Motor neuron (in vitro differentiated cells): ENCODE measurements around the gene UBALD1. TPM values are rescaled to one million over a fixed set of nuclear protein-coding genes. Genes with fewer than 3 reads are reported as not detected.

ENCODE experiments used
- ATAC-seq, 8 experiments: fragments of 200-7000 bp; cut with Tn5 transposase; replicated peaks in 6 of 8; 2 replicates each; pipeline ENCODE4 v1.8.0; 2021; ENCODE audit warnings: mild to moderate bottlenecking in 8 of 8, moderate library complexity in 8 of 8
- H3K27ac ChIP-seq, 2 donors: fragments of 250-450 bp; sonication (Bioruptor Pico); 2 replicates each; pipeline ENCODE4 v1.9.0; 2021; ENCODE audit warnings: antibody characterized with exemption in 2 of 2, mild to moderate bottlenecking in 2 of 2, moderate library complexity in 1 of 2
- H3K4me1 ChIP-seq, 2 donors: fragments of 250-450 bp; sonication (Bioruptor Pico); replicated peaks in 1 of 2; 2 replicates each; pipeline ENCODE4 v1.6.1; 2021; ENCODE audit warnings: antibody characterized with exemption in 2 of 2, mild to moderate bottlenecking in 2 of 2, moderate library complexity in 1 of 2
- H3K4me3 ChIP-seq, 5 donors: fragments of 250-450 bp; sonication (Bioruptor Pico); 2 replicates each; pipeline ENCODE4 v1.9.0; 2021; ENCODE audit warnings: antibody characterized with exemption in 5 of 5, mild to moderate bottlenecking in 5 of 5, moderate library complexity in 4 of 5
- WGBS, 10 experiments: fragments of 450-650 bp; shearing (Covaris generic); methylation state at CpG; one replicate each; pipeline ENCODE4 v1.0.0; 2022; 5-methylcytosine and 5-hydroxymethylcytosine counted together
- in situ Hi-C, 9 experiments: fragments of 400-800 bp; cut with MboI; loops; one replicate each; pipeline ENCODE4 v1.15.0; 2021; ENCODE audit warnings: low sequenced_read_pairs in 9 of 9, low pct_unique_long_range_greater_than_20kb in 2 of 9; ENCODE audit not compliant: unreplicated experiment in 9 of 9
- total RNA-seq, 8 experiments: library from RNA; unstranded; fragments of 300-600 nt; gene quantifications; 2 replicates each; pipeline versions ENCODE4 v1.2.3 to v1.2.4, GENCODE V29; 2022

UBALD1 gene
- total RNA-seq, 8 experiments from 2014 or later = 6.9 to 20.8 (median 11.3) TPM

- Histone ChIP-seq H3K27ac (no peak overlapping the region), H3K4me1 (peaks cover 6% of the 10 kb centered on the region in 2 donors), H3K4me3 (no peak overlapping the region)
- in situ Hi-C loops = no loop called here
- no CpG with 5 or more reads among the region's 45 CpGs for WGBS, 10 experiments
- ATAC-seq = peak in 2 of 8 experiments; percentile 2 to 9
Observed at GRCh38 chr16:4609200-4610010, 5.3 kb downstream of the UBALD1 start.

DNA sequence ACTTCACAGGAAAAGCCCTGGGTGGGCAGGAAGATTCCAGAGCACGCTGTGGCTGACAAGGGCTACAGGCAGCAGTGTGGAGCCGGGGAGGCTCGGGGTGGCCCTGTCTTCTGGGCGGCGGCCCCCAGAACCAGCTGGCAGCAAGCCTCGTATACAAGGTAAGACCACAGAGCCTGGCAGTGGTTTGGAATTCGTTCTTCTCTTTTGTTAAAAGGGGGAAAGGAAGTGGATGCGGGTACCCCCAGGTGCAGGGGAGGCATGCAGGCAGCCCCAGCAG lies 6.0 kb downstream of the UBALD1 start:
- Histone ChIP-seq H3K4me1 (peaks cover 6% of the 10 kb centered on the region in 2 donors), H3K27ac (no peak overlapping the region), H3K4me3 (no peak overlapping the region)
- no peak for ATAC-seq
- in situ Hi-C loops = no loop called here
- 50 to 100% (median 87%) methylated on average over 1 to 6 of the region's 8 CpGs; no CpG with 5 or more reads in 6 of the 10 experiments for WGBS, 10 experiments

GRCh38 chr16:4607841-4608703 lies 6.6 kb downstream of the UBALD1 start:
- no peak overlapping the region for H3K4me3 ChIP-seq
- H3K4me1 ChIP-seq = peaks cover under 1% of the 10 kb centered on the region in 2 donors
- whole genome bisulfite sequencing, 10 experiments = 100% methylated on average over 3 to 5 of the region's 22 CpGs; no CpG with 5 or more reads in 8 of the 10 experiments
- no peak for ATAC-seq
- H3K27ac ChIP-seq = no peak overlapping the region
- in situ Hi-C loops = no loop called here

GRCh38 chr16:4606354-4606753 lies 8.3 kb downstream of the UBALD1 start:
- peaks cover 7 to 12% of the 10 kb centered on the region in 2 donors for H3K4me1 ChIP-seq
- no peak overlapping the region for H3K4me3 ChIP-seq
- H3K27ac ChIP-seq = no peak overlapping the region
- in situ Hi-C loops = no loop called here
- no peak for ATAC-seq
- WGBS, 10 experiments = 77 to 100% (median 100%) methylated on average over 1 to 7 of the region's 9 CpGs; no CpG with 5 or more reads in 3 of the 10 experiments

DNA sequence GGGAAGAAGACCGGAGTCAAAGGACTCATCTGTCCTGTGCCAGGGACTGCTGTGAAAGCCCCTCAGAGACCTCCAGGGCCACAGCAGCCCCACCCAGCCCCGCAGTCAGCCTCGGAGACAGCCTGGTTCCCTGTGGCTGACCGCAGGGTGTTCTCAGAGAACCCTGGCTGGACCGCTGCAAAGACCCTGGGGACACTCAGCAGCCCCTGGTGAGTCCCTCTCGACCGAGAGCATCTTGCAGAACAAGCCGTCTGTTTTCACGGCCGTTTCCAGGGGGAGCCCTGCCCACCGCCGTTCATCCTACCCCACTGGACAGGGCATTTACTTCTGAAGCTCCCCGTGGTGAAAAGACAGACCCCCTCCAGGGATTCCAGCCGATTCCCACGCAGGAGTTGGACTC lies 10.3 kb downstream of the UBALD1 start:
- peak in 1 of 8 experiments; percentile 4 for ATAC-seq
- in situ Hi-C loops = no loop called here
- H3K27ac ChIP-seq = no peak overlapping the region
- WGBS, 10 experiments = 50 to 100% (median 83%) methylated on average over 1 to 3 of the region's 15 CpGs; no CpG with 5 or more reads in 5 of the 10 experiments
- no peak overlapping the region for H3K4me3 ChIP-seq
- peaks cover 10 to 14% of the 10 kb centered on the region in 2 donors for H3K4me1 ChIP-seq

DNA sequence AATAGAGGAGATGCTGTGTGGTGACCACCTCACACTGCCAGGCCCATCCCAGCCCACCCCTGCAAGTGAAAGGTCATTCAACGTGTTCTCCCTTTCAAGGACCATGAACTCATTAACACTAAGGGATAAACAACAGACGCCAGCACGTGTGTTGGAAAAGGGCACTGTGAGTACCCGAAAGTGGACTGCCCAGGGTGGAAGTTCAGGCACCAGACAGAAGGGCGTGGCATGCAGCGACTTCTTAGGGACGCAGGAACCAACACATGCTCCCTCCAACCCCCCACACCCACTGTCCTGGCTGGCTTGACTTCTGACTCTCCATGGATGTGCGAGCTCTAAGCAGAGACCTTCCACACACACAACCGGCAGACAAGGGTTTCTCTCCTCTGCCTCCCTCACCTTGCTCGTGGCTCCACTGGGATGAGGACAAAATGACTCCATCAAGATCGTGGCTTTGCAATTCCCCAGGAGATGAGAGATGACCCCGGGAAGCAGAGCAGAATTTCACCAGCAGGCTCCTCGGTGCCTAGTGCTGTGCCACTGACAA lies 11.0 kb downstream of the UBALD1 start:
- in situ Hi-C loops = no loop called here
- H3K4me3 ChIP-seq = no peak overlapping the region
- 64 to 100% (median 85%) methylated on average over 1 to 4 of the region's 13 CpGs; no CpG with 5 or more reads in 6 of the 10 experiments for WGBS, 10 experiments
- peaks cover 10 to 14% of the 10 kb centered on the region in 2 donors for H3K4me1 ChIP-seq
- no peak overlapping the region for H3K27ac ChIP-seq
- peak in 1 of 8 experiments; percentile 3 for ATAC-seq

DNA sequence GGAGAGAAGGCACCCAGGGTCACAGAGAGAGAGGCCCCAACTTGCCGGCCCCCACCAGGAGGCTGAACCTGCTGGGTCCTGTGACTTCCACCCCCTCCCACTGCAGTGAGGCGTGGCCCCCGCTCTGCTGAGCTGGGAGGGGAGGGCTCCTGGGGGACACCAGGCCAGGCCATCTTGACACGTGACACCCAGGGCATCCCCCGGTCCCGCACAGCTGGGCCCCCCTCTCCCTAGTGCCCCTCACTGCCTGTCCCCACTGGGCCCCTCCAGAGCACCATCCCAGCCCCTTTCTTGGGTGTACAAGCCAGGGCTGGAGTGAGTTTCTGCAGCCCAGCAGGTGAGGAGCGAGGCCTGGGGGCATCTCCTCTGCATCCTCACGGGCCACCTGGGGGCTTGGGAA lies 12.4 kb downstream of the UBALD1 start:
- Histone ChIP-seq H3K27ac (no peak overlapping the region), H3K4me1 (peaks cover 10 to 14% of the 10 kb centered on the region in 2 donors), H3K4me3 (no peak overlapping the region)
- in situ Hi-C loops = no loop called here
- 40 to 100% methylated on average over 1 of the region's 8 CpGs; no CpG with 5 or more reads in 8 of the 10 experiments for WGBS, 10 experiments
- ATAC-seq = peak in 6 of 8 experiments; percentile 4 to 48 (median 27)

DNA sequence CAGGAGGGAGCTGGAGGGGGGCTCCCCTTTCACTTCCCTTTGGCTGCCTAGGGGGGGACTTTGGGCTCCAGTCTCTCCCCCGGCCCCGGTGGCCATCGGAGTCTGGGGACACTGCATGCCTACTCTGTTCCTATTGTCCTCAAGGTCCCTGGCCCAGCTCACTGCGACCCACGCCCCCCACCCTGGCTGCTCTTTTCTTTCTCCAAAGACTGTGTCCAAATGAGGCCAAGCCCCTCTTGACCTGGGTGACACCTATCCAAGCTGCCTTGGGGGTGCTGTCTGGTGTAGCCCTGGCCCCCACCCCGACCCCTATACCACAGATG lies 12.9 kb downstream of the UBALD1 start:
- Histone ChIP-seq H3K4me3 (no peak overlapping the region), H3K27ac (no peak overlapping the region), H3K4me1 (peaks cover 10 to 14% of the 10 kb centered on the region in 2 donors)
- peak in 5 of 8 experiments; percentile 7 to 38 (median 34) for ATAC-seq
- in situ Hi-C loops = no loop called here
- WGBS, 10 experiments = 0% methylated on average over 1 of the region's 6 CpGs; no CpG with 5 or more reads in 9 of the 10 experiments

- WGBS, 10 experiments = 0 to 80% (median 67%) methylated on average over 1 to 17 of the region's 18 CpGs; no CpG with 5 or more reads in 2 of the 10 experiments
- peaks cover 10 to 14% of the 10 kb centered on the region in 2 donors for H3K4me1 ChIP-seq
- in situ Hi-C loops = no loop called here
- ATAC-seq = peak in 5 of 8 experiments; percentile 8 to 46 (median 26)
- no peak overlapping the region for H3K27ac ChIP-seq
- H3K4me3 ChIP-seq = no peak overlapping the region
Observed at GRCh38 chr16:4601036-4601863, 13.4 kb downstream of the UBALD1 start.

DNA sequence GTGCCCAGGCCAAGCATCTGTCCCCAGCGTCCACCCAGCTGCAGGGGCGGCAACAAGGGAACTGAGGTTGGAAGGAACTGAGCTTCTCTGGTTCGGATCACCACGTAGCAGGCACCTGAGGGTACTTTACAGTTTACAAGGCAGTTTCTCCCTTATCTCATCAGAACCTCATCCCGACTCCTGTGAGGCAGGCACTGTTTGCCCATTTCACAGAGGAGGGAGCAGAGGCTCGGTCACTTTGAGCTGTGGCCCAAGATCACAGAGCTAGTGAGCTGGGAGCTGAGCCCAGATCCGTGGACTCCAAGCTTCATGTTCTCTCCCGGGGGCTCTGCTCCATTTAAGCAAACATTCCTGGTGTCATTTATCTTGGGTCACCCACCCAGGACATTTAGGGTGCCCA lies 15.1 kb downstream of the UBALD1 start:
- peaks cover 10 to 14% of the 10 kb centered on the region in 2 donors for H3K4me1 ChIP-seq
- 93 to 100% (median 100%) methylated on average over 1 to 2 of the region's 8 CpGs; no CpG with 5 or more reads in 7 of the 10 experiments for WGBS, 10 experiments
- no peak overlapping the region for H3K27ac ChIP-seq
- ATAC-seq = no peak
- in situ Hi-C loops = no loop called here
- H3K4me3 ChIP-seq = no peak overlapping the region

DNA sequence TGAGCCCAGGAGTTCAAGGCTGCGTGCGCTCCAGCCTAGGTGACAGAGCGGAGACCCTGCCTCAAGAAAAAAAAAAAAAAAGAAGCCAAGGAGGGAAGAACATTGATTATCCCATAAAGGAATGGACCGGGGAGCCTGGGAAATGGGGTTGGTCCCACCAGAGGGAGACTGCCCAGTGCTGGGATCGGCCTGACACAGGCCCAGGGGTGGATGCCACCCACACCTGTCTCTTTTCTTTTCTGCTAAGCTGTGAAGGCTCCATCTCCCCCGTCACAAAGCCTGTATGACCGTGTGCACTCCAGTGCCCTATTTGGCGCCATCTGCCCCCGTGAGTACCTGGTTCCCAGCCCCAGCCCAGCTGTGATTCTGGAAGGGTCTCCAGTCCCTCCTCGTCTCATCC lies 15.7 kb downstream of the UBALD1 start:
- Histone ChIP-seq H3K4me3 (no peak overlapping the region), H3K4me1 (peaks cover 10 to 14% of the 10 kb centered on the region in 2 donors), H3K27ac (no peak overlapping the region)
- 53 to 100% (median 89%) methylated on average over 1 to 6 of the region's 10 CpGs; no CpG with 5 or more reads in 4 of the 10 experiments for WGBS, 10 experiments
- in situ Hi-C loops = no loop called here
- ATAC-seq = no peak

DNA sequence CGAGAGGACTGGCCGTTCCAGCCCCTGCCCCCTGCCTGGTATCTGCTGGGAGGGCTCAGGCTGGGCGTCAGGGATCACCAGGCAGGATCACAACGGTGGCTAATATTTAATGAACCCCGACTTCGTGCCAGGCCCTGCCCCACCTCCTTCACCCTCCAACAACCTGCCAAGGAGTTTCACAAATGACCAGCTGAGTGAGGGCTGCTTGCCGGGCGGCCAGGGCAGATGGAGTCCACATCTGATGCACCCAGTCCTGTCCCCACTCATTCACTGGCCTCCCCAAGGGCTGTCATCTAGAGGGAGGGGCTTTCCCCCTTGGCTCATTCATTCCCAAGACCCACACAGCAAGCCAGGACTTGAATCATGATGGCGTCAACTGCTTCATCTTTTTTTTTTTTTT lies 17.5 kb downstream of the UBALD1 start:
- WGBS, 10 experiments = 47 to 60% (median 60%) methylated on average over 1 to 4 of the region's 9 CpGs; no CpG with 5 or more reads in 5 of the 10 experiments
- in situ Hi-C loops = no loop called here
- peak in 1 of 8 experiments; percentile 18 for ATAC-seq
- Histone ChIP-seq H3K27ac (no peak overlapping the region), H3K4me1 (peaks cover 10 to 13% of the 10 kb centered on the region in 2 donors), H3K4me3 (no peak overlapping the region)
